Activated T-cell treated with anti-CD3 and anti-CD28 coated beads for 4 hours (primary cell): Measurements from ENCODE around the gene CDH4.
"Not testable (repeated sequence)": the region's sequence is repeated elsewhere in the genome, so short reads cannot be mapped to it uniquely, and the experiment has no call there.

Source experiments
- DNase-seq: peaks from one replicate; pipeline ENCODE4 v3.0.0-alpha.2; 2020

Gene CDH4

GRCh38 chr20:61979090-61979489 is 727.0 kb downstream of the CDH4 start:
- DNase-seq: no peak

- no peak for DNase-seq
These were observed 727.9 kb downstream of the CDH4 start for GRCh38 chr20:61979701-61980635.

GRCh38 chr20:61980647-61981583 is 728.9 kb downstream of the CDH4 start:
- DNase-seq: no peak

- not testable (repeated sequence) for DNase-seq
These were observed 729.6 kb downstream of the CDH4 start for GRCh38 chr20:61981691-61982090.

- DNase-seq: no peak
These were observed 730.3 kb downstream of the CDH4 start for GRCh38 chr20:61982191-61982950.

- DNase-seq: no peak
These were observed 730.9 kb downstream of the CDH4 start for GRCh38 chr20:61982951-61983315.

- DNase-seq: no peak
These were observed 731.9 kb downstream of the CDH4 start for GRCh38 chr20:61983965-61984364.

- not testable (repeated sequence) for DNase-seq
These were observed 732.4 kb downstream of the CDH4 start for GRCh38 chr20:61984431-61984830.

GRCh38 chr20:61985096-61985495 is 733.0 kb downstream of the CDH4 start:
- DNase-seq: no peak

GRCh38 chr20:61986762-61987321 is 734.8 kb downstream of the CDH4 start:
- no peak for DNase-seq

GRCh38 chr20:61988665-61989064 is 736.6 kb downstream of the CDH4 start:
- no peak for DNase-seq

- DNase-seq: no peak
These were observed 737.7 kb downstream of the CDH4 start for GRCh38 chr20:61989741-61990140.
